WTC11 (cell line): ENCODE data around the gene MIEF1. TPM values are rescaled to one million over a fixed set of nuclear protein-coding genes. Genes with fewer than 3 reads are reported as not detected.

ENCODE experiments used
- ATAC-seq: fragments of 200-7000 bp; cut with Tn5 transposase; 2 replicates; pipeline ENCODE4 v1.10.0; 2021; ENCODE audit warnings: mild to moderate bottlenecking, moderate library complexity
- CTCF ChIA-PET: fragments of 300-600 bp; sonication (Branson Sonifier 250); formaldehyde crosslinking; loops from one replicate; lab custom pipeline; 2021; ENCODE audit warnings: antibody characterized with exemption; lab: Charles Lee
- POLR2A ChIA-PET: fragments of 350-600 bp; sonication (Branson Sonifier 250); formaldehyde crosslinking; loops from one replicate; lab custom pipeline; 2021; ENCODE audit warnings: antibody characterized with exemption; lab: Charles Lee
- DNase-seq: peaks from one replicate; pipeline ENCODE4 v3.0.0; 2021; ENCODE audit warnings: low spot score
- H3K27ac Mint-ChIP-seq: 2 replicates; pipeline ENCODE4 v1.8.0; 2021; ENCODE audit warnings: mixed read lengths
- H3K27me3 Mint-ChIP-seq: 2 replicates; pipeline ENCODE4 v1.8.0; 2021; ENCODE audit warnings: low read depth, mild to moderate bottlenecking, moderate library complexity, mixed read lengths
- H3K36me3 Mint-ChIP-seq: 2 replicates; pipeline ENCODE4 v1.8.0; 2021; ENCODE audit warnings: mixed read lengths
- H3K4me1 Mint-ChIP-seq: 2 replicates; pipeline ENCODE4 v1.8.0; 2022; ENCODE audit warnings: mixed read lengths
- H3K4me3 Mint-ChIP-seq: 2 replicates; pipeline ENCODE4 v1.8.0; 2021; ENCODE audit warnings: mild to moderate bottlenecking, moderate library complexity, mixed read lengths
- H3K9me3 Mint-ChIP-seq: 2 replicates; pipeline ENCODE4 v1.8.0; 2021; ENCODE audit warnings: mixed read lengths
- ATF1 ChIP-seq: sonication (generic); formaldehyde crosslinking; IDR thresholded peaks from 2 replicates; pipeline ENCODE4 v1.8.1; 2023; ENCODE audit warnings: mild to moderate bottlenecking, moderate library complexity, missing genetic modification reagents
- FOXJ3 ChIP-seq: sonication (generic); formaldehyde crosslinking; IDR thresholded peaks from 2 replicates; pipeline ENCODE4 v1.9.0; 2021; ENCODE audit warnings: missing genetic modification reagents, mild to moderate bottlenecking, borderline replicate concordance
- HMGXB4 ChIP-seq: sonication (generic); formaldehyde crosslinking; IDR thresholded peaks from 2 replicates; pipeline ENCODE4 v1.8.1; 2023; ENCODE audit warnings: mild to moderate bottlenecking, moderate library complexity, missing genetic modification reagents
- IRF1 ChIP-seq: sonication (generic); formaldehyde crosslinking; IDR thresholded peaks from 2 replicates; pipeline ENCODE4 v1.8.0; 2023; ENCODE audit warnings: missing genetic modification reagents
- KAT7 ChIP-seq: sonication (generic); formaldehyde crosslinking; IDR thresholded peaks from 2 replicates; pipeline ENCODE4 v1.8.1; 2023; ENCODE audit warnings: missing genetic modification reagents, mild to moderate bottlenecking, borderline replicate concordance
- MYBL2 ChIP-seq: sonication (generic); formaldehyde crosslinking; IDR thresholded peaks from 2 replicates; pipeline ENCODE4 v1.8.1; 2023; ENCODE audit warnings: mild to moderate bottlenecking, moderate library complexity, missing genetic modification reagents
- NFYB ChIP-seq: sonication (generic); formaldehyde crosslinking; conservative IDR thresholded peaks from 2 replicates; pipeline ENCODE4 v1.8.0; 2022; ENCODE audit warnings: low read depth, missing genetic modification reagents
- NR3C1 ChIP-seq: sonication (generic); formaldehyde crosslinking; conservative IDR thresholded peaks from 2 replicates; pipeline ENCODE4 v1.8.1; 2023; ENCODE audit warnings: low read depth, mild to moderate bottlenecking, missing genetic modification reagents
- OVOL2 ChIP-seq: fragments of 250-450 bp; sonication (Bioruptor Pico); IDR thresholded peaks from 2 replicates; pipeline ENCODE4 v1.9.0; 2021; ENCODE audit warnings: mild to moderate bottlenecking, borderline replicate concordance
- SOX15 ChIP-seq: fragments of 250-450 bp; sonication (Bioruptor Pico); IDR thresholded peaks from 2 replicates; pipeline ENCODE4 v1.9.0; 2021; ENCODE audit warnings: mild to moderate bottlenecking
- SP1 ChIP-seq: sonication (generic); formaldehyde crosslinking; conservative IDR thresholded peaks from 2 replicates; pipeline ENCODE4 v1.8.1; 2022; ENCODE audit warnings: missing genetic modification reagents
- TP53 ChIP-seq: sonication (generic); formaldehyde crosslinking; IDR thresholded peaks from 2 replicates; pipeline ENCODE4 v1.8.1; 2023; ENCODE audit warnings: mild to moderate bottlenecking, missing genetic modification reagents
- USF1 ChIP-seq: sonication (generic); formaldehyde crosslinking; IDR thresholded peaks from 2 replicates; pipeline ENCODE4 v1.8.0; 2022; ENCODE audit warnings: mild to moderate bottlenecking, missing genetic modification reagents
- ZNF232 ChIP-seq: sonication (generic); formaldehyde crosslinking; IDR thresholded peaks from 2 replicates; pipeline ENCODE4 v1.8.0; 2022; ENCODE audit warnings: mild to moderate bottlenecking, missing genetic modification reagents
- ZNF263 ChIP-seq: sonication (generic); formaldehyde crosslinking; IDR thresholded peaks from 2 replicates; pipeline ENCODE4 v1.8.1; 2022; ENCODE audit warnings: low read depth, mild to moderate bottlenecking, moderate library complexity, missing genetic modification reagents
- ZNF416 ChIP-seq: fragments of 250-450 bp; sonication (Bioruptor Pico); IDR thresholded peaks from 2 replicates; pipeline ENCODE4 v1.9.0; 2021; ENCODE audit warnings: mild to moderate bottlenecking, inconsistent platforms
- ZNF423 ChIP-seq: fragments of 250-450 bp; sonication (Bioruptor Pico); IDR thresholded peaks from 2 replicates; pipeline ENCODE4 v2.1.2; 2022; ENCODE audit warnings: mild to moderate bottlenecking, moderate library complexity
- total RNA-seq: library from RNA; stranded (reverse); gene quantifications from 3 replicates; pipeline ENCODE4 v1.2.3, GENCODE V29; 2021
- TF ChIP-seq, protein P1 (sequence below): sonication (generic); formaldehyde crosslinking; IDR thresholded peaks from 2 replicates; pipeline ENCODE4 v1.8.1; 2022; ENCODE audit warnings: mild to moderate bottlenecking, missing genetic modification reagents, moderate library complexity, borderline replicate concordance
- TF ChIP-seq, protein P2 (sequence below): fragments of 200-600 bp; IDR thresholded peaks from 2 replicates; pipeline ENCODE4 v1.8.0; 2022; ENCODE audit warnings: antibody characterized with exemption
- TF ChIP-seq, protein P3 (sequence below): fragments of 250-450 bp; sonication (Bioruptor Pico); IDR thresholded peaks from 2 replicates; pipeline ENCODE4 v1.9.0; 2021; ENCODE audit warnings: moderate library complexity, mild to moderate bottlenecking, inconsistent platforms, borderline replicate concordance
- TF ChIP-seq, protein P4 (sequence below): sonication (generic); formaldehyde crosslinking; IDR thresholded peaks from 2 replicates; pipeline ENCODE4 v1.8.1; 2022; ENCODE audit warnings: low read depth, mild to moderate bottlenecking, moderate library complexity, missing genetic modification reagents, borderline replicate concordance
- TF ChIP-seq, protein P5 (sequence below): fragments of 250-450 bp; sonication (Bioruptor Pico); IDR thresholded peaks from 2 replicates; pipeline ENCODE4 v1.8.0; 2021; ENCODE audit warnings: mild to moderate bottlenecking

MIEF1 gene
- total RNA-seq, 1 experiment from 2014 or later = 38.7 TPM

DNA sequence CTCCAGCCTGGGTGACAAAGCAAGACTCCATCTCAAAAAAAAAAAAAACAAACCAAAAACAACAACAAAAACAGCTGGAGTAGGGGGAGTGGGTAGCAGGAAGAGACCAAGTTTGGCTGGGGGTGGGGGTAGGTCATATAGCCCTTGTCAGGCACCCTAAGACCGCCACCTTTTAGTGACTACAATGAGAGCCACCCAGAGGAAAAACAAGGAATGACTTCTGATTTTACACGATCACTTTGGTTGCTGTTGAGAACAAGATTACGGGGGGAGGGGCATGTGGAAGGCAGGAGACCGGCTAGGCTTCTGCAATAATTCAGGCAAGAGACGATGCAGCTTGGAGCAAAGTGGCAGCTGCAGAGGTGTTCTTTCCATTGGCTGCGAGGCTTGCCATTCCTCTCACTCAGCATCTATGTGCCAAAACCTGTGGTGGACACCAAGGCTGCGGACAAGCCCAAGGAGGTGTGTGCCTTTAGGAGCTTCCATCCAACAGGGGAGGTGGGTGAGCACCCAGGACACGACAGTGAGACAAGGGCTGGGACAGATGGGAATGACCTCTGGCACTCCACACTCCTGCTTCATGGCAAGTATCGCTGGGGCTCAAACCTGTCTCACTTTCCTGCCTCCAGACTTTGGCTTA lies 28.7 kb downstream of the MIEF1 start (continued):
- no peak for TF ChIP-seq IRF1 (CRISPR knock-in tag)
- TF ChIP-seq USF1 (CRISPR knock-in tag) = no peak
- no peak for TF ChIP-seq ZNF232 (CRISPR knock-in tag)
- TF ChIP-seq, protein P1, sequence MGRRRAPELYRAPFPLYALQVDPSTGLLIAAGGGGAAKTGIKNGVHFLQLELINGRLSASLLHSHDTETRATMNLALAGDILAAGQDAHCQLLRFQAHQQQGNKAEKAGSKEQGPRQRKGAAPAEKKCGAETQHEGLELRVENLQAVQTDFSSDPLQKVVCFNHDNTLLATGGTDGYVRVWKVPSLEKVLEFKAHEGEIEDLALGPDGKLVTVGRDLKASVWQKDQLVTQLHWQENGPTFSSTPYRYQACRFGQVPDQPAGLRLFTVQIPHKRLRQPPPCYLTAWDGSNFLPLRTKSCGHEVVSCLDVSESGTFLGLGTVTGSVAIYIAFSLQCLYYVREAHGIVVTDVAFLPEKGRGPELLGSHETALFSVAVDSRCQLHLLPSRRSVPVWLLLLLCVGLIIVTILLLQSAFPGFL = no peak
- TF ChIP-seq MYBL2 (CRISPR knock-in tag) = no peak
- TF ChIP-seq, protein P2, sequence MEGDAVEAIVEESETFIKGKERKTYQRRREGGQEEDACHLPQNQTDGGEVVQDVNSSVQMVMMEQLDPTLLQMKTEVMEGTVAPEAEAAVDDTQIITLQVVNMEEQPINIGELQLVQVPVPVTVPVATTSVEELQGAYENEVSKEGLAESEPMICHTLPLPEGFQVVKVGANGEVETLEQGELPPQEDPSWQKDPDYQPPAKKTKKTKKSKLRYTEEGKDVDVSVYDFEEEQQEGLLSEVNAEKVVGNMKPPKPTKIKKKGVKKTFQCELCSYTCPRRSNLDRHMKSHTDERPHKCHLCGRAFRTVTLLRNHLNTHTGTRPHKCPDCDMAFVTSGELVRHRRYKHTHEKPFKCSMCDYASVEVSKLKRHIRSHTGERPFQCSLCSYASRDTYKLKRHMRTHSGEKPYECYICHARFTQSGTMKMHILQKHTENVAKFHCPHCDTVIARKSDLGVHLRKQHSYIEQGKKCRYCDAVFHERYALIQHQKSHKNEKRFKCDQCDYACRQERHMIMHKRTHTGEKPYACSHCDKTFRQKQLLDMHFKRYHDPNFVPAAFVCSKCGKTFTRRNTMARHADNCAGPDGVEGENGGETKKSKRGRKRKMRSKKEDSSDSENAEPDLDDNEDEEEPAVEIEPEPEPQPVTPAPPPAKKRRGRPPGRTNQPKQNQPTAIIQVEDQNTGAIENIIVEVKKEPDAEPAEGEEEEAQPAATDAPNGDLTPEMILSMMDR = no peak
- no peak for TF ChIP-seq ATF1
- TF ChIP-seq OVOL2 (CRISPR knock-in tag) = no peak

GRCh38 chr22:39532215-39533073 lies 30.4 kb downstream of the MIEF1 start, which contains the start of gene RPS19BP1:
Gene RPS19BP1, minus strand, starts transcription at chr22:39532748. Its CDS starts 10 bp downstream, at chr22:39532738.
- Mint-ChIP-seq H3K9me3 (no peaks in the 10 kb centered on the region), H3K4me1 (peaks cover 63% of the 10 kb centered on the region), H3K4me3 (peak within 1 kb of the TSS; percentile 95), H3K36me3 (peaks cover 18% of the 10 kb centered on the region), H3K27ac (peak within 1 kb of the TSS; percentile 93), H3K27me3 (no peaks in the 10 kb centered on the region)
- DNase-seq (peak; percentile 98), ATAC-seq (peak; percentile 76)
- CTCF ChIA-PET = interaction anchor here (0.6 to 1.7 kb wide), 3 partner anchors 12 to 498 kb away, joined by 3 to 5 read pairs (median 4); partner anchors contain the start of gene ATF4
- POLR2A ChIA-PET = interaction anchor here (1.0 to 1.2 kb wide), 2 partner anchors 9 to 13 kb away, joined by 3 to 5 read pairs; partner anchors contain the start of gene ATF4
- TF ChIP-seq ZNF263 (no peak), KAT7 (CRISPR knock-in tag) (no peak), ZNF423 (CRISPR knock-in tag) (no peak), TP53 (CRISPR knock-in tag) (peak; percentile 86), OVOL2 (CRISPR knock-in tag) (no peak), SOX15 (CRISPR knock-in tag) (no peak), NR3C1 (CRISPR knock-in tag) (0 out of 2 replicates have a peak, but pooled peaks have one; percentile 9), NFYB (CRISPR knock-in tag) (peak; percentile 65), ATF1 (no peak; the same call in 1 of the 2 replicates), FOXJ3 (no peak), HMGXB4 (CRISPR knock-in tag) (0 out of 2 replicates have a peak, but pooled peaks have one; percentile 71), ZNF416 (CRISPR knock-in tag) (no peak), SP1 (peak; percentile 96)
- TF ChIP-seq, protein P3, sequence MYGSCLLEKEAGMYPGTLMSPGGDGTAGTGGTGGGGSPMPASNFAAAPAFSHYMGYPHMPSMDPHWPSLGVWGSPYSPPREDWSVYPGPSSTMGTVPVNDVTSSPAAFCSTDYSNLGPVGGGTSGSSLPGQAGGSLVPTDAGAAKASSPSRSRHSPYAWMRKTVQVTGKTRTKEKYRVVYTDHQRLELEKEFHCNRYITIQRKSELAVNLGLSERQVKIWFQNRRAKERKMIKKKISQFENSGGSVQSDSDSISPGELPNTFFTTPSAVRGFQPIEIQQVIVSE (CRISPR knock-in tag) = no peak
- TF ChIP-seq, protein P4, sequence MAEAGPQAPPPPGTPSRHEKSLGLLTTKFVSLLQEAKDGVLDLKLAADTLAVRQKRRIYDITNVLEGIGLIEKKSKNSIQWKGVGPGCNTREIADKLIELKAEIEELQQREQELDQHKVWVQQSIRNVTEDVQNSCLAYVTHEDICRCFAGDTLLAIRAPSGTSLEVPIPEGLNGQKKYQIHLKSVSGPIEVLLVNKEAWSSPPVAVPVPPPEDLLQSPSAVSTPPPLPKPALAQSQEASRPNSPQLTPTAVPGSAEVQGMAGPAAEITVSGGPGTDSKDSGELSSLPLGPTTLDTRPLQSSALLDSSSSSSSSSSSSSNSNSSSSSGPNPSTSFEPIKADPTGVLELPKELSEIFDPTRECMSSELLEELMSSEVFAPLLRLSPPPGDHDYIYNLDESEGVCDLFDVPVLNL = peak; percentile 61; the same call in 1 of the 2 replicates
- TF ChIP-seq, protein P1 = no peak
- TF ChIP-seq, protein P5, sequence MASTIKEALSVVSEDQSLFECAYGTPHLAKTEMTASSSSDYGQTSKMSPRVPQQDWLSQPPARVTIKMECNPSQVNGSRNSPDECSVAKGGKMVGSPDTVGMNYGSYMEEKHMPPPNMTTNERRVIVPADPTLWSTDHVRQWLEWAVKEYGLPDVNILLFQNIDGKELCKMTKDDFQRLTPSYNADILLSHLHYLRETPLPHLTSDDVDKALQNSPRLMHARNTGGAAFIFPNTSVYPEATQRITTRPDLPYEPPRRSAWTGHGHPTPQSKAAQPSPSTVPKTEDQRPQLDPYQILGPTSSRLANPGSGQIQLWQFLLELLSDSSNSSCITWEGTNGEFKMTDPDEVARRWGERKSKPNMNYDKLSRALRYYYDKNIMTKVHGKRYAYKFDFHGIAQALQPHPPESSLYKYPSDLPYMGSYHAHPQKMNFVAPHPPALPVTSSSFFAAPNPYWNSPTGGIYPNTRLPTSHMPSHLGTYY = no peak
